Stimulated activated CD4-positive, alpha-beta T cell treated with anti-CD3 and anti-CD28 coated beads, Interleukin-4, amount 100 ng/mL, for 24 hours (primary cell): ENCODE data around the gene DOCK7.
"Not testable (repeated sequence)": the region's sequence is repeated elsewhere in the genome, so short reads cannot be mapped to it uniquely, and the experiment has no call there.

Source experiments
- DNase-seq: peaks from one replicate; pipeline ENCODE4 v3.0.0-alpha.2; 2020

DOCK7 gene, protein sequence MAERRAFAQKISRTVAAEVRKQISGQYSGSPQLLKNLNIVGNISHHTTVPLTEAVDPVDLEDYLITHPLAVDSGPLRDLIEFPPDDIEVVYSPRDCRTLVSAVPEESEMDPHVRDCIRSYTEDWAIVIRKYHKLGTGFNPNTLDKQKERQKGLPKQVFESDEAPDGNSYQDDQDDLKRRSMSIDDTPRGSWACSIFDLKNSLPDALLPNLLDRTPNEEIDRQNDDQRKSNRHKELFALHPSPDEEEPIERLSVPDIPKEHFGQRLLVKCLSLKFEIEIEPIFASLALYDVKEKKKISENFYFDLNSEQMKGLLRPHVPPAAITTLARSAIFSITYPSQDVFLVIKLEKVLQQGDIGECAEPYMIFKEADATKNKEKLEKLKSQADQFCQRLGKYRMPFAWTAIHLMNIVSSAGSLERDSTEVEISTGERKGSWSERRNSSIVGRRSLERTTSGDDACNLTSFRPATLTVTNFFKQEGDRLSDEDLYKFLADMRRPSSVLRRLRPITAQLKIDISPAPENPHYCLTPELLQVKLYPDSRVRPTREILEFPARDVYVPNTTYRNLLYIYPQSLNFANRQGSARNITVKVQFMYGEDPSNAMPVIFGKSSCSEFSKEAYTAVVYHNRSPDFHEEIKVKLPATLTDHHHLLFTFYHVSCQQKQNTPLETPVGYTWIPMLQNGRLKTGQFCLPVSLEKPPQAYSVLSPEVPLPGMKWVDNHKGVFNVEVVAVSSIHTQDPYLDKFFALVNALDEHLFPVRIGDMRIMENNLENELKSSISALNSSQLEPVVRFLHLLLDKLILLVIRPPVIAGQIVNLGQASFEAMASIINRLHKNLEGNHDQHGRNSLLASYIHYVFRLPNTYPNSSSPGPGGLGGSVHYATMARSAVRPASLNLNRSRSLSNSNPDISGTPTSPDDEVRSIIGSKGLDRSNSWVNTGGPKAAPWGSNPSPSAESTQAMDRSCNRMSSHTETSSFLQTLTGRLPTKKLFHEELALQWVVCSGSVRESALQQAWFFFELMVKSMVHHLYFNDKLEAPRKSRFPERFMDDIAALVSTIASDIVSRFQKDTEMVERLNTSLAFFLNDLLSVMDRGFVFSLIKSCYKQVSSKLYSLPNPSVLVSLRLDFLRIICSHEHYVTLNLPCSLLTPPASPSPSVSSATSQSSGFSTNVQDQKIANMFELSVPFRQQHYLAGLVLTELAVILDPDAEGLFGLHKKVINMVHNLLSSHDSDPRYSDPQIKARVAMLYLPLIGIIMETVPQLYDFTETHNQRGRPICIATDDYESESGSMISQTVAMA (N-terminal part only)

DNA sequence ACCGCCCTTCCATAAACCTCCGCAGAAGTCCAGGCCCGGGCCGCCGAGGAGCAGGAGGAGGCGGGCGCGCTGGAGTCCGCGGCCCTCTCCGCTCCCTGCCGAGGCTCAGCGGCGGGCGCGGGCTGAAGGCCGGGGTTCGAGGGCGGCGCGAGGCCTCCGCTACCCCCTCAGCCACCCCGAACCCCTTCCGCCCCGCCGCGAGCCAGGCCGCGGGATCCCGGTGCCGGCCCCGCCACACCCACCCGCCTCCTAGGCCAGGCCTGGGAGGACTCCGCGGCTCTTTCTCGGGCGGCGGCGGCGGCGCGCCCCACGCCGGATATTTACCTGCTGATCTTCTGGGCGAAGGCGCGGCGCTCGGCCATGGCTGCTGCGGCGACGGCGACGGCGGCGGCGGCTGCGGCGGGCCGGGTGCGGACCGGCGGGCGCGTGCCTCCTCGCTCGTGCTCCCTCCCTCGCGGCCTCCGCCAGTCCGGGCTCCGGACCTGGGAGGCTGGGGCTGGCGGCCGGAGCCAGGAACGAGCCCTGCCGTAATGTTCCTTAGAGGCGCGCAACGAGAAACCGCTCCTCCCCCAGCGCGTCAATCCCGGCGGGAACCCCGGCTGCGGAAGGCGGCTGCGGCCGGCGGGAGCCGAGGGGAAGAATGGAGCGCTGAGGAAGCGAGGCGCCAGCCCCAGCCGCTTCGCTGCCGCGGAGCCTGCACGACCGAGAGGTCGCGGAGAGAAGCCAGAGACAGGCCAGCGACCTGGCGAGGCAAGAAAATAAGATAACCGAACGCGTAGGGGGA is at the start of gene DOCK7:
Gene DOCK7, minus strand, starts transcription at position 484 of the 784 bp plus-strand sequence. Its CDS starts 122 bp downstream, at position 362.
- DNase-seq, result peak; percentile 37

DNA sequence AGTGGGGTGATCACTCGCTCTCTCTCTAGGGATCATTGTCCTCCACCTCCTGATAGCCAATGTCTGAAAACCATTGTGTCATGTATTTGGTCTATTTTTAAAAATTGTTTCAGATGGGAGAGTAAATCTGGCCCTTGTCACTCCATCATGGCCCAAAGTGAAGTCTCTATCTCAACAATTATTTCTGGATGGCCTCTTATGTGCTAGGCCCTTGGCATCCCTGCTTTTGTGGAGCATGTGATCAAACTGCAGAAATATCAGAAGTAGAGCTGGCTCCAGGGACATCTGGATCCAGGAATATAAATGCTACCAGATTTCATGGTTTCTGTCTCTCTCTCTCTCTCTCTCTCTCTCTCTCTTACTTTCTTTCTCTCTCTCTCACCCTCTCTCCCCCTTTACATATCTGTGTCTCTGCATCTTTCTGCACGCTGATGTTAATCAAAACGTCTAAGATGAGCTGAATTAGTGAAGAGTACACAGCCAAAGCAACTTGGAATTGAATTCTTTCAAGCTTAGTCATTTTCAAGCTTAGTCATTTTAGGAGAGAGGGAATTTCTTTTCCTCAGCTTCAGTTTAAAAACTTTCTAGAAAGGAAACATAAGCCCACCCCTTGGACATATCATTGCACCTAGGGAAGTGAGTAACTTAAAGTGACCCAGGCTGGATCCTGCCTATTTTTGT is 47.4 kb upstream of the DOCK7 start:
- no peak for DNase-seq

DNA sequence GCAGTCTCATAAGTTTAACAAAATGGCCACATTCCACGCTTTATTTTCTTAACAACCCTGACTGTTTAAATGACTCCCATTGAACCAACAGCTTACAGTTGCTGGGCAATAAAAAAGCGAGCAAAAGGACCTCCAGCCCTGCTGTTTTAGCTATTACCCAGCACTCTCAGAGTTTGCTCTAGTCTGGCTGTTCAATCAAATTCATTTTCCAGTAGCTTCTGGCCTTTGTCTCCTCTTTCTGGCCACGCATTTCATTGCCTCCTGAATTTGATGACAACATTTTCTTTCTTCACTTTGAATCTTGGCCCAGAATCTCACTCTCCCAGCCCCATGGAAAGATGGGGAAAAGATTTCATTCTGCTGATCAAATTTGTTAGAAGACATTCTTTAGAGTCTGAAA is 44.1 kb upstream of the DOCK7 start:
- DNase-seq, result no peak

DNA sequence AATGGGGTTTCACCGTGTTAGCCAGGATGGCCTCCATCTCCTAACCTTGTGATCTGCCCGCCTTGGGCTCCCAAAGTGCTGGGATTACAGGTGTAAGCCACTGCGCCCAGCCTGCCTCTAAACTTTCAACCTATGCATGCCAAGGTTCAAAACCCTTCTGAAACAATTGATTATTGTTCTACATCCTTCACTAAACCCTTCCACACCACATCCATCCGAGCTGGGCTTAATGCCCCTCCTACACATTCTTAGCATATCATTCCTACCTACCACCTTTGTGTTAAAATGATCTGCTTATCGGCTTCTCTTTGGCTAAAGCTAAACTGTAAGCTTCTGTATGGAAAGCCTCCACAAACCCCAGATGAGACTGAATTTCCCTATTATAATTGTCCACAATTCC is 40.8 kb upstream of the DOCK7 start:
- DNase-seq, result no peak

DNA sequence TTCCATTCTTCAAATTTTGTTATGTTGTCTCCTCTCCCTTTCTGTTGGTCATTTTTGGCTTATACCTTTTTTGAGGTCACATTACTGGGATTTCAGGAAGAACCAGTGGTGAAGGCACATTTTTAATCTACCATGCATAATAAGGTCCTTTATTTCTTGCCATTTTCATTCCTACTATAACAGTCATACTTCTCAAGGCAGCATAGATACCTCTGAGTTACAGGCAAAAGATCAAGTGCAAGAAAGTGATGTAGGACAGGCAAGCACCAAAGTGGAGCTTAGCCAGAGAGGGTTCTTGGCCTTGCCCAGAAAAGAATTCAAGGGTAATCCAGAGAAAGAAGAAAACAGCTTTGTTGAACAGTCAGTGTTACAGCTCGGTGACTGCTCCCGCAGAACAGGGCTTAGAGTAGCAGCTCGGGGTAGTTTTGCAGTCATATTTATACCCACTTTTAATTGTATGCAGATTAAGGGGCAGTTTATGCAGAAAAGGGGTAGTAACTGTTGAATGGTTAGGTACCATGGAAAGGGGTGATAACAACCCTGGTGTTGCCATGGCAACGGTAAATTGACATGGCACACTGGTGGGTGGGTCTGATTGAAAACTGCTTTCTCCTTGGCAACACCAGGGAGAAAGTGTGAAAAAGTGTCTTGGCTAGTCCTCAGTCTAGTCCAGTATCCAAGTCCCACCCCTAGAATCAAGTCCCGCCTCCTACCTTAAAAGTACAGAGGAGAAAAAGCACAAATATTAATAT is 39.6 kb upstream of the DOCK7 start:
- no peak for DNase-seq

DNA sequence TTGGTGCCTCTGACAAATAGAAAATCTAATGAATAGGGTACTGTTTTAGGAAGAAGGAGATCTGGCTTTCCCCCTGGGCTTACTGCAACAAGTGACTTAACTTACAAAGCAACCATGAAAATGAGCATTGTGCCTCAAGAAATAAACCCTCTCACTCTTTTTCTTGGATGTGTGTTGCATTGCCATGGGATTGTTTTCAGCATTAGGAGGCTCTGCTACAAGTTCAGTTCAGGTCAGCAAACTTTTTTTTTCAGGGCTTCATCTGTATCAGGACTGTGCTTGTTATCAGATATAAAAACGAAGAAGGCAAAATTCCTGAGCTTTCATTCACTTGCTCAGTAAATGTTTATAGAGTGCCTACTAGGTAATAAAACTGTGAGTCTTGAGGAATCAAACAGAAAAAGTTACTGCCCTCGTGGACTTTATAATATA is 37.8 kb upstream of the DOCK7 start:
- no peak for DNase-seq

DNA sequence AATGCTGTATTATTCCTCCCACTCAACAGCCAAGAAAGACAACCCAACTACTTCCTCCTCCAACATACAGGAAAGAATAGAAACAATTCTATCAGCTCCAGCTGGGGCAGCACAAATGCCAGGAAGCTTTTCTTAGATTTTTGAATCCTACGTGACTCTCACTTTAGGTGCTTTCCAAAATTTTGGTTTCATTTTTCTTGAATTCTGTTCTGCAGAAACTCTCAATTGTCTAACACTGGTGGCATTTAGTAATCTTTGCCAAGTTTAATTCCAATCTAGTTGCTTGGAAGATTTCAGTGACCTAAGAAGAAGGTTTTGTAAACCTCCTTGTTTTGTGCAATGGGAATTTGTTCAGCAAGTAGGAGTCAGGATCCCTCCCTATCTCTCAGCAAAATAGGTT is 37.1 kb upstream of the DOCK7 start:
- DNase-seq, result no peak

DNA sequence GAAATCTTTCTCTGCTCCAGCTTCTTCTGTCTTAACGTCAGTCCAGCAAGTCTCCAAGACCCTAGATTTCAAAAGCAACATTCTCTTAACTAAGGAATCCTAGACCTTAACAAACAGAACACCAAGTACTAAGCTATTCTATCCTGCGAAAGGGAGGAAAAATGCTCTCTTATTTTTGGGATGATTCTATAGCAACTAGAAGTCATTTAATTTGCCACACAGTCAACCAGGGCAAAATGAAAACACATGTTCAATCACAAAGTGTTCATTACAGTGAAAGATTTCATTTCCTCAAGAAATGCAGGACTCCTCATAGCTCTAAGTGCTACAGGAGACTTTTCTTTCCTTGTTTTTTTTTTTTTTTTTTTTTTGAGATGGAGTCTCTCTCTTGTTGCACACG is 36.2 kb upstream of the DOCK7 start:
- no peak for DNase-seq

DNA sequence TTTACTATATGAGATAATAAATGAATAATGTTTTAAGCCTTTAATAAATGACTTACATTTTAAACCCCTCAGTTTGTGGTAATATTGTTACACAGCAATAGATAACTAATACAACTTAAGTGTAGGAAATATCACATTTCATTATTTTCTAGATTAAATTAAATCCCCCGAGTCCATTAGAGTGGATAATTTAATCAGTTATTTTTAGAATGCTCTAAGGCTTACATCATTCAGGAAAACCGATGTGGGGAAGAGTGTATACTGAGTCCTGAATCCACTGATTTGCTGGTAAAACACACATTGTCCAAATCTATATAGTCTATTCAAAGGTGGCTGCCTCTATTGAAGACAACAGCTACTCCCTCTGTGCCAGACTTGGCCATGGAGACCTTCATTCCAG is 35.7 kb upstream of the DOCK7 start:
- no peak for DNase-seq

DNA sequence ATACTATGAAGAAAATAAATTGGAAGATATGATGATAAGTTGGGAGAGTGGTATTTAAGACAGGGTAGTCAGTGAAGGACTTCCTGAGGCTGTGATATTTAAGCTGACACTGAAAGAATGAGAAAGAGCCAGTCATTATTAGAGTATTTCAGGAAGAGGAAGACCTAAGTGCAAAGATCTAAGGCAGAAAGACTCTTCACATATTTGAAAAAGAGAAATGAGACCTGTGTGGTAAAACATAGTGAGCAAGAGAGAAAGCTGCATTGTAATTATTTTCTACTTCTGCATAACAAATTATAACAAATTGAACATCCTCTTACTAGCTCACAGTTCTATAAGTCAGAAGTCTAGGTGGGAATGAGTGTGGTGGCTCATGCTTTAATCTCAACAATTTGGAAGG is 34.6 kb upstream of the DOCK7 start:
- DNase-seq, result no peak

DNA sequence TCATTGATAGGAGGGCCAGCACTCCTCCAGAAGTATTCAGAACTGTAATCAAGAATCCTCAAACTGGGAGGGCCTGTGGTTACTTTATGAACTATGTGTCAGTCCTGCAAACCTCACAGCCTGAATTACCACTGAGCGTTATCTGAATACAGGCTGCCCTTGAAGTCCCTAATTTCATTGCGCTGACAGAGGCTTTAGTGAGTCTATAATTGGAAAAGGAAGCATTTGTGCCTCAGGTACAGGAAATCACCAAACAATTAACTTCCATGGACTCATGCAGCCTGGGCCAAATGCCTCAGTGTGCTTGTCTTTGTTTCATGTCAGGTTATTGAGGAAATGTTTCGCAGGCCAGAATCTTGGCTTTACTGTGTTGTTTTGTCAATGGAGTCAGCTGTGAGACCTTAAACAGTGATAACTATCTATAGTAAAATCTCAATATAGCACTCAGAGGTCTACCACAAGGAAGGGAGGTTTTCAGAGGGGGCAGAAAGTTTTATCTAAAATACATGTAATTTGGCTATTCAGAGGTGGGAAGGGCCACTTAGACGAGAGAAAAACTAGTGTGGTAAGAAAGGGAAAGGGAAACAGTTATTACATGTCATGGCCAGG is 32.9 kb upstream of the DOCK7 start:
- DNase-seq, result no peak

DNA sequence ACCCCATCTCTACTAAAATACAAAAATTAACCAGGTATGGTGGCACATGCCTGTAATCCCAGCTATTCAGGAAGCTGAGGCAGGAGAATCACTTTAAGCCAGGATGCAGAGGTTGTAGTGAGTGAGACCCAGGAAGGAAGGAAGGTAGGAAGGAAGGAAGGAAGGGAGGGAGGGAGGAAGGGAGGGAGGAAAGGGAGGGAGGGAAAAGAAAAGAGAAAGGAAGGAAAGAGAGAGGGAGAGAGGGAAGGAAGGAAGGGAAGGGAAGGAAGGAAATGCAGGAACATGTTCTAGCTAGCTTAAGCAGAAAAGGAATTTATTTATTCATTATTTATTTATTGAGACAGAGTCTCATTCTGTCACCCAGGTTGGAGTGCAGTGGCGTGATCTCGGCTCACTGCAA is 30.2 kb upstream of the DOCK7 start:
- DNase-seq, result not testable (repeated sequence)

DNA sequence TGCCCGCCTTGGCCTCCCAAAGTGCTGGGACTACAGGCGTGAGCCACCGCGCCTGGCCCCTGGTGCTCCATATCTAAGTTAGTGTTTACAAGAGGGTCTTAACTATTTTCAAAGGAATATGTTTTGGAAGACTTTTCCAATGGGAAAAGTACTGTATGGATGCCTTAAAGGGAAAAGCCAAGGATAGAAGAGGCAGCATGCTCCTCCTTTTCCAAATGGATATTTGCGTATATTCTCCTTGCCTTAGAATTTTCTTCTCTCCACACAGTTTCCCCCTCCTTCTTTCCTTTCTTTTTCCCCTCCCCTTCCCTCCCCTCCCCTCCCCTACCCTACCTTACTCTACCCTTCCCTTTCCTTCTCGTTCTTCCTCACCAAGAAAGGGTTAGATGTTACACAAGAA is 29.3 kb upstream of the DOCK7 start:
- no peak for DNase-seq

DNA sequence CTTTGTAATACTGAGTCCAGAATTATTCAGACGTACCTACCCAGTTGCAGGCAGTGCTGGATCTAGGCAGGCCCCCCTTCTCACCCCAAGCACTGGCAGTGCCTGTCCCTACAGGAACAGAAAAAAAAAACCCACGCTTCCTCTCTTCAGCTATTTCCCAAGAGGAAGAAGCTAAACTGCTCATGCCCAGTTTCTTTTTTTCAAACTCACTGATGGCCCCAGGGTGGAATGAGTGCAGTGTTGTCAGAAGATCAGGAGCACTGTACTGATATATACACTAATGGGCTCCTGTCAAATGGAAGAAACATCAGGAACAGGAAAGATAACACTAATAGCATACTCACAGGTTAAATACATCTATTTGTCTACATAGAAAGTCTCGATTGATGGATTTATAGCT is 28.2 kb upstream of the DOCK7 start:
- DNase-seq, result no peak

DNA sequence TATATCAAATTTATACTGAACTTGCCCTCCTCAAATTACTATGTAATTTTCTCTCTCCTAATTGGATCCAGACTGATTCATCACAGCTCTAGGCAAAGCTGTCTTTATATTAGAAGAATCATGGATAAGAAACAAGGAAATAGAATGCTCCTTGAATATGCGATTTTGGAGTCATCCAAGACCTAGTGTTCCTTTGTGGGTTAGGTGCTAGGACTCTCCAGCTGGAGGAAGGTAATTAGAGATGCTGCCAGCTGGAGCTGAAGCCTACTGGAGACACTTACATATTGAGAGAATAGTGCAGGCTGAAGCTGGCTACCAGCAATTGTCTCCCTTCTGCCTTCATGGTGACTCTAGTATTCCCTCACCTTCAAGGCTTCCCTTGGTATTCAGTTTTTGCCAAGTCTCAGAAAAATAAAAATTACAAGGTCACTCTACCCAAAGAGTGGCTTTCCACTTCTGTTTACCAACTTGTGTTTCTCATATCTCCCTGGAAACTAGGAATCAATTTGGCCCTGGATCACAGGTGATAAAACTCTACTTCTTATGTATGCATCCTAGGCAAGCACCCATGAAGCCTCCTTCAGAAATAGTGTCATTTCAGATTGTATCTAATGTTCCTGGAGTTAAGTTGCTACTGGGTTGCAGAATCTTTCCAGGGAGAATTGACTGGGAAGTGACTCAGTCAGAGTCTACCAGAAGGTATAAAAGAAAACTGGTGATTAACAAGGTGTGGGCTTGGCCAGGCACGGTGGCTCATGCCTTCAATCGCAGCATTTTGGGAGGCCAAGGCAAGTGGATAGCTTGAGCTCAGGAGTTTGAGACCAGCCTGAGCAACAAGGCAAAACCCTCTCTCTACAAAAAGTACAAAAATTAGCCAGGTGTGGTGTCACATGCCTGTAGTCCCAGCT is 24.4 kb upstream of the DOCK7 start:
- DNase-seq, result no peak

DNA sequence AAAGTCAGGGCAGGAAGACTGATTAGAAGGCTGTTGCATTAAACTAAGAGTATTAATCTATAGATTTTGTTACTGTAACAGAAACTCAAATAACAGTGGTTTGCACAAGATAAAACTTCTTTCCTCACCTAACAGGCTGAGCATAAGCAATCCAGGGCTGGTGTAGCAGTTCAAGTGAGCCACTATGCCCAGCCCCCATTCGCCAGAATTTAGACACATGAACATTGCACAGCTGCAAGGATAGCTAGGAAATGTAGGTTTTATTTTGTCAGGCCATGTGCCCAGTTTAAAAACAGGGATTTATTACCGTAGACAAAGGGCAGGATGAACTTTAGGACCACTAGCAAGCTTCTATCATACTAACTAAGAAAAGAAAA is 19.5 kb upstream of the DOCK7 start:
- no peak for DNase-seq

DNA sequence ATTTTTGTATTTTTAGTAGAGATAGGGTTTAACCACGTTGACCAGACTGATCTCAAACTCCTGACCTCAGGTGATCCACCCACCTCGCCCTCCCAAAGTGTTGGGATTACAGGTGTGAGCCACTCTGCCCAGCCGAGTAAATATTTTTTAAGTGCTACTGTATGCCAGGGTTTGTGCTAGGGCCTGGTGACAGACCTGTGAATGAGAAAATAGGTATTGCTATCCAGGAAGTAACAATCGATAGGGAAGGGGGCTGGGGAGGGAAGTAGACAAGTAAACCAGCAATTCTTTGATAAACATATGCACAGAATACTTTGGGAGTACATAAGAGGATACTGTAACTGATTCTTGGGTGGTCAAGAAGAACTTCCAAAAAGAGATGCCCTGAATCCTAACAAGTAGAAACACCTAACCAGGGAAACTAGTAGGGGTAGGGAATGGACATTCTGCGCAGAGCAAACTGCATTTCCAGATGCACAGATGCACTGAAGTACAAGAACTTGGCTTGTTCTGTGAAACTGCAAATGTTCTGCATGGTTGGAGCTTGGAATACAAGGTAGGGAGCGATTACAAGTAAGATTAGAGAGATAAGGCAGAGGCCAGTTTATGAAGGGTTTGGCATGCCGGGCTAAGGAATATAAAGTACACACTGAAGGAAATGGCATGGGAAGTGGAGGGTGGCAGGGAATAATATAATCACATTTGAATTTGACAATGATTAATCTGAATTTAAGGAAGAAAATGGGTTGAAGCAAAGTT is 19.0 kb upstream of the DOCK7 start:
- DNase-seq, result no peak

DNA sequence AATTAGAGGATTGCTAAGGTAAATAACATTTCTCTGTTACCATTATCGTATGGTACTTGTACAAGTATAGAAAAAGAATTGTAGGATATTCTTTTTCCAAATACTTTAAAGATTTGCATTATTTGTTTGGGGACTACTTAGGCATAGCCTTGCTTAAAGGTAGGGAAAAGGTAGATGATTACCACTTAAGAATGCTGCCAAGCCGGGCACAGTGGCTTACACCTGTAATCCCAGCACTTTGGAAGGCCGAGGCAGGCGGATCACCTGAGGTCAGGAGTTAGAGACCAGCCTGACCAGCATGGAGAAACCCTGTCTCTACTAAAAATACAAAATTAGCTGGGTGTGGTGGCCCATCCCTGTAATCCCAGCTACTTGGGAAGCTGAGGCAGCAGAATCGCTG is 10.0 kb upstream of the DOCK7 start:
- not testable (repeated sequence) for DNase-seq

DNA sequence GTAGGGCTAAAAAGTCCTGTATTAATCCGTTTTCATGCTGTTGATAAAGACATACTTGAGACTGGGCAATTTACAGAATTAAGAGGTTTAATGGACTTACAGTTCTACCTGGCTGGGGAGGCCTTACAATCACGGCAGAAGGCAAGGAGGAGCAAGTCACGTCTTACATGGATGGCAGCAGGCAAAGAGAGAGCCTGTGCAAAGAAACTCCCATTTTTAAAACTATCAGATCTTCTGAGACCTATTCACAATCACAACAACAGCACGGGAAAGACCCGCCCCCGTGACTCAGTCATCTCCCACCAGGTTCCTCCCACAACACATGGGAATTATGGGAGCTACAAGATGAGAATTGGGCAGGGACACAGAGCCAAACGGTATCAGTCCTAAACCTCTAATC is 6.3 kb upstream of the DOCK7 start:
- DNase-seq, result not testable (repeated sequence)
